WTC11 (cell line): ENCODE results near the gene CENPT. TPM values are rescaled to one million over a fixed set of nuclear protein-coding genes. Genes with fewer than 3 reads are reported as not detected.

Source experiments
- ATAC-seq: fragments of 200-7000 bp; cut with Tn5 transposase; 2 replicates; pipeline ENCODE4 v1.10.0; 2021; ENCODE audit warnings: mild to moderate bottlenecking, moderate library complexity
- CTCF ChIA-PET: fragments of 300-600 bp; sonication (Branson Sonifier 250); formaldehyde crosslinking; loops from one replicate; lab custom pipeline; 2021; ENCODE audit warnings: antibody characterized with exemption; lab: Charles Lee
- POLR2A ChIA-PET: fragments of 350-600 bp; sonication (Branson Sonifier 250); formaldehyde crosslinking; loops from one replicate; lab custom pipeline; 2021; ENCODE audit warnings: antibody characterized with exemption; lab: Charles Lee
- DNase-seq: peaks from one replicate; pipeline ENCODE4 v3.0.0; 2021; ENCODE audit warnings: low spot score
- H3K27ac Mint-ChIP-seq: 2 replicates; pipeline ENCODE4 v1.8.0; 2021; ENCODE audit warnings: mixed read lengths
- H3K27me3 Mint-ChIP-seq: 2 replicates; pipeline ENCODE4 v1.8.0; 2021; ENCODE audit warnings: low read depth, mild to moderate bottlenecking, moderate library complexity, mixed read lengths
- H3K36me3 Mint-ChIP-seq: 2 replicates; pipeline ENCODE4 v1.8.0; 2021; ENCODE audit warnings: mixed read lengths
- H3K4me1 Mint-ChIP-seq: 2 replicates; pipeline ENCODE4 v1.8.0; 2022; ENCODE audit warnings: mixed read lengths
- H3K4me3 Mint-ChIP-seq: 2 replicates; pipeline ENCODE4 v1.8.0; 2021; ENCODE audit warnings: mild to moderate bottlenecking, moderate library complexity, mixed read lengths
- H3K9me3 Mint-ChIP-seq: 2 replicates; pipeline ENCODE4 v1.8.0; 2021; ENCODE audit warnings: mixed read lengths
- ATF1 ChIP-seq: sonication (generic); formaldehyde crosslinking; IDR thresholded peaks from 2 replicates; pipeline ENCODE4 v1.8.1; 2023; ENCODE audit warnings: mild to moderate bottlenecking, moderate library complexity, missing genetic modification reagents
- CREM ChIP-seq: sonication (generic); formaldehyde crosslinking; IDR thresholded peaks from 2 replicates; pipeline ENCODE4 v1.8.1; 2022; ENCODE audit warnings: mild to moderate bottlenecking, missing genetic modification reagents, moderate library complexity
- FOXK1 ChIP-seq: sonication (generic); formaldehyde crosslinking; IDR thresholded peaks from 2 replicates; pipeline ENCODE4 v1.8.0; 2022; ENCODE audit warnings: mild to moderate bottlenecking, moderate library complexity, missing genetic modification reagents
- SOX15 ChIP-seq: fragments of 250-450 bp; sonication (Bioruptor Pico); IDR thresholded peaks from 2 replicates; pipeline ENCODE4 v1.9.0; 2021; ENCODE audit warnings: mild to moderate bottlenecking
- ZBTB21 ChIP-seq: sonication (generic); formaldehyde crosslinking; IDR thresholded peaks from 2 replicates; pipeline ENCODE4 v1.8.1; 2023; ENCODE audit warnings: mild to moderate bottlenecking, missing genetic modification reagents, borderline replicate concordance
- ZNF138 ChIP-seq: sonication (generic); formaldehyde crosslinking; conservative IDR thresholded peaks from 2 replicates; pipeline ENCODE4 v1.8.1; 2022; ENCODE audit warnings: mild to moderate bottlenecking, moderate library complexity, missing genetic modification reagents
- ZNF263 ChIP-seq: sonication (generic); formaldehyde crosslinking; IDR thresholded peaks from 2 replicates; pipeline ENCODE4 v1.8.1; 2022; ENCODE audit warnings: low read depth, mild to moderate bottlenecking, moderate library complexity, missing genetic modification reagents
- ZNF423 ChIP-seq: fragments of 250-450 bp; sonication (Bioruptor Pico); IDR thresholded peaks from 2 replicates; pipeline ENCODE4 v2.1.2; 2022; ENCODE audit warnings: mild to moderate bottlenecking, moderate library complexity
- total RNA-seq: library from RNA; stranded (reverse); gene quantifications from 3 replicates; pipeline ENCODE4 v1.2.3, GENCODE V29; 2021
- TF ChIP-seq, protein P1 (sequence below): sonication (generic); formaldehyde crosslinking; IDR thresholded peaks from 2 replicates; pipeline ENCODE4 v1.8.0; 2022; ENCODE audit warnings: mild to moderate bottlenecking, missing genetic modification reagents
- TF ChIP-seq, protein P2 (sequence below): sonication (generic); formaldehyde crosslinking; IDR thresholded peaks from 2 replicates; pipeline ENCODE4 v1.8.0; 2022; ENCODE audit warnings: mild to moderate bottlenecking, missing genetic modification reagents
- TF ChIP-seq, protein P3 (sequence below): fragments of 250-450 bp; sonication (Bioruptor Pico); IDR thresholded peaks from 2 replicates; pipeline ENCODE4 v1.9.0; 2021; ENCODE audit warnings: mild to moderate bottlenecking
- TF ChIP-seq, protein P4 (sequence below): sonication (generic); formaldehyde crosslinking; IDR thresholded peaks from 2 replicates; pipeline ENCODE4 v1.8.0; 2022; ENCODE audit warnings: mild to moderate bottlenecking, missing genetic modification reagents
- TF ChIP-seq, protein P5 (sequence below): sonication (generic); formaldehyde crosslinking; IDR thresholded peaks from 2 replicates; pipeline ENCODE4 v1.8.0; 2022; ENCODE audit warnings: mild to moderate bottlenecking, missing genetic modification reagents
- TF ChIP-seq, protein P6 (sequence below): sonication (generic); formaldehyde crosslinking; IDR thresholded peaks from 2 replicates; pipeline ENCODE4 v1.8.0; 2022; ENCODE audit warnings: missing genetic modification reagents
- TF ChIP-seq, protein P7 (sequence below): fragments of 250-450 bp; sonication (Bioruptor Pico); conservative IDR thresholded peaks from 2 replicates; pipeline ENCODE4 v1.9.0; 2021; ENCODE audit warnings: mild to moderate bottlenecking
- TF ChIP-seq, protein P8 (sequence below): sonication (generic); formaldehyde crosslinking; IDR thresholded peaks from 2 replicates; pipeline ENCODE4 v1.8.1; 2022; ENCODE audit warnings: mild to moderate bottlenecking, moderate library complexity, missing genetic modification reagents
- TF ChIP-seq, protein P9 (sequence below): fragments of 250-450 bp; sonication (Bioruptor Pico); IDR thresholded peaks from 2 replicates; pipeline ENCODE4 v1.9.0; 2021; ENCODE audit warnings: mild to moderate bottlenecking

Gene CENPT
- total RNA-seq, 1 experiment from 2014 or later = 58.3 TPM

DNA sequence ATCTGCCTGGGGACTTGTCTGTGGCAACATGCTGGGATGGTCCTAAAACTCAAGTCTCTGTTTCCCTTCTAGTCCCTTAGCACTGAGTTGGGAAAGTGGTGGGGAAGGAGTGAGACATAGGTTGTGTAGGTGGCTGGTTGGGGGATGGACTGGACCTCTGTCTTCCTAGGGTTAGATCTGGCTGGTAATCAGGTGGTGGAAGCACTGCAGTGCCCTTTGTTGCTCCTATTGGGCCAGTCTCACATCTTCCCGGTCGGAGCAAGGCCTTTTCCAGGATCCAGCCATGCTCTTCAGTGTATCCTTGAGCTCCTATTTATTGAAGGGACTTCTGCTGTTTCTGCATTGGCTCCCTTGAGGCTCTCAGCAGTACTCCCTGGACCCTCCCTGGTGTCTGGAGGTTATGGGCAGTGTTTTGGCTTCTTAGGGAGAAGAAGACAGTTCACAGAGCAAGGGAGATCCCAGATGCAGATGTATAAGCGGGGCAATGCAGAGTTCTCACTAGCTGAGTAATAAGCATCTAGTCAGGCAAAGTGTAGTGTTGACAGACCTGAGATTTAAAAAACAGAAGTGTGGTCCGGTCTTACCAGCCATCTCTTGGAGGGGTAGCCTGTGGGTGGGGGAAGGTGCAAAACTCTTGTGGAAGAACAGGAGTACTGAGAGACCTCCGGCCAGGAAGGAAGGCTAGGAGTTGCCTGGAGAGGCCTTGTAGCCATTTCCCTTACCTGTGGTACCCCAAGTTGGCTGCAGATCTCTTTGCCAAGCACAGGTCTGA lies 2.0 kb downstream of the CENPT start:
- no peaks in the 10 kb centered on the region for H3K9me3 Mint-ChIP-seq
- no peak for ATAC-seq
- H3K4me3 Mint-ChIP-seq = peak overlapping the region; percentile 88
- peak overlapping the region; percentile 100 for H3K27ac Mint-ChIP-seq
- ChIA-PET POLR2A (interaction anchor here (0.6 to 1.4 kb wide), 8 partner anchors 11 to 364 kb away, joined by 3 to 9 read pairs (median 4); partner anchors contain the start of genes ATP6V0D1, NRN1L, RANBP10 and TSNAXIP1), CTCF (interaction anchor here (1.0 to 4.4 kb wide), 13 partner anchors 9 to 182 kb away, joined by 3 to 58 read pairs (median 6); partner anchors contain the start of genes EDC4, NRN1L, RANBP10 and TSNAXIP1)
- H3K4me1 Mint-ChIP-seq = peaks cover 51% of the 10 kb centered on the region
- no peak for DNase-seq
- TF ChIP-seq ZNF263 (CRISPR knock-in tag) (no peak), ZNF423 (CRISPR knock-in tag) (no peak), ATF1 (CRISPR knock-in tag) (no peak), CREM (CRISPR knock-in tag) (no peak), SOX15 (CRISPR knock-in tag) (no peak), ZBTB21 (no peak), FOXK1 (CRISPR knock-in tag) (no peak), ZNF138 (CRISPR knock-in tag) (no peak)
- TF ChIP-seq, protein P1, sequence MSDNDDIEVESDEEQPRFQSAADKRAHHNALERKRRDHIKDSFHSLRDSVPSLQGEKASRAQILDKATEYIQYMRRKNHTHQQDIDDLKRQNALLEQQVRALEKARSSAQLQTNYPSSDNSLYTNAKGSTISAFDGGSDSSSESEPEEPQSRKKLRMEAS (CRISPR knock-in tag) = no peak
- TF ChIP-seq, protein P2, sequence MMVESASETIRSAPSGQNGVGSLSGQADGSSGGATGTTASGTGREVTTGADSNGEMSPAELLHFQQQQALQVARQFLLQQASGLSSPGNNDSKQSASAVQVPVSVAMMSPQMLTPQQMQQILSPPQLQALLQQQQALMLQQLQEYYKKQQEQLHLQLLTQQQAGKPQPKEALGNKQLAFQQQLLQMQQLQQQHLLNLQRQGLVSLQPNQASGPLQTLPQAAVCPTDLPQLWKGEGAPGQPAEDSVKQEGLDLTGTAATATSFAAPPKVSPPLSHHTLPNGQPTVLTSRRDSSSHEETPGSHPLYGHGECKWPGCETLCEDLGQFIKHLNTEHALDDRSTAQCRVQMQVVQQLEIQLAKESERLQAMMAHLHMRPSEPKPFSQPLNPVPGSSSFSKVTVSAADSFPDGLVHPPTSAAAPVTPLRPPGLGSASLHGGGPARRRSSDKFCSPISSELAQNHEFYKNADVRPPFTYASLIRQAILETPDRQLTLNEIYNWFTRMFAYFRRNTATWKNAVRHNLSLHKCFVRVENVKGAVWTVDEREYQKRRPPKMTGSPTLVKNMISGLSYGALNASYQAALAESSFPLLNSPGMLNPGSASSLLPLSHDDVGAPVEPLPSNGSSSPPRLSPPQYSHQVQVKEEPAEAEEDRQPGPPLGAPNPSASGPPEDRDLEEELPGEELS (CRISPR knock-in tag) = no peak
- TF ChIP-seq, protein P3, sequence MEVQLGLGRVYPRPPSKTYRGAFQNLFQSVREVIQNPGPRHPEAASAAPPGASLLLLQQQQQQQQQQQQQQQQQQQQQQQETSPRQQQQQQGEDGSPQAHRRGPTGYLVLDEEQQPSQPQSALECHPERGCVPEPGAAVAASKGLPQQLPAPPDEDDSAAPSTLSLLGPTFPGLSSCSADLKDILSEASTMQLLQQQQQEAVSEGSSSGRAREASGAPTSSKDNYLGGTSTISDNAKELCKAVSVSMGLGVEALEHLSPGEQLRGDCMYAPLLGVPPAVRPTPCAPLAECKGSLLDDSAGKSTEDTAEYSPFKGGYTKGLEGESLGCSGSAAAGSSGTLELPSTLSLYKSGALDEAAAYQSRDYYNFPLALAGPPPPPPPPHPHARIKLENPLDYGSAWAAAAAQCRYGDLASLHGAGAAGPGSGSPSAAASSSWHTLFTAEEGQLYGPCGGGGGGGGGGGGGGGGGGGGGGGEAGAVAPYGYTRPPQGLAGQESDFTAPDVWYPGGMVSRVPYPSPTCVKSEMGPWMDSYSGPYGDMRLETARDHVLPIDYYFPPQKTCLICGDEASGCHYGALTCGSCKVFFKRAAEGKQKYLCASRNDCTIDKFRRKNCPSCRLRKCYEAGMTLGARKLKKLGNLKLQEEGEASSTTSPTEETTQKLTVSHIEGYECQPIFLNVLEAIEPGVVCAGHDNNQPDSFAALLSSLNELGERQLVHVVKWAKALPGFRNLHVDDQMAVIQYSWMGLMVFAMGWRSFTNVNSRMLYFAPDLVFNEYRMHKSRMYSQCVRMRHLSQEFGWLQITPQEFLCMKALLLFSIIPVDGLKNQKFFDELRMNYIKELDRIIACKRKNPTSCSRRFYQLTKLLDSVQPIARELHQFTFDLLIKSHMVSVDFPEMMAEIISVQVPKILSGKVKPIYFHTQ (CRISPR knock-in tag) = no peak
- TF ChIP-seq, protein P4, sequence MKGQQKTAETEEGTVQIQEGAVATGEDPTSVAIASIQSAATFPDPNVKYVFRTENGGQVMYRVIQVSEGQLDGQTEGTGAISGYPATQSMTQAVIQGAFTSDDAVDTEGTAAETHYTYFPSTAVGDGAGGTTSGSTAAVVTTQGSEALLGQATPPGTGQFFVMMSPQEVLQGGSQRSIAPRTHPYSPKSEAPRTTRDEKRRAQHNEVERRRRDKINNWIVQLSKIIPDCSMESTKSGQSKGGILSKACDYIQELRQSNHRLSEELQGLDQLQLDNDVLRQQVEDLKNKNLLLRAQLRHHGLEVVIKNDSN (CRISPR knock-in tag) = no peak
- TF ChIP-seq, protein P5, sequence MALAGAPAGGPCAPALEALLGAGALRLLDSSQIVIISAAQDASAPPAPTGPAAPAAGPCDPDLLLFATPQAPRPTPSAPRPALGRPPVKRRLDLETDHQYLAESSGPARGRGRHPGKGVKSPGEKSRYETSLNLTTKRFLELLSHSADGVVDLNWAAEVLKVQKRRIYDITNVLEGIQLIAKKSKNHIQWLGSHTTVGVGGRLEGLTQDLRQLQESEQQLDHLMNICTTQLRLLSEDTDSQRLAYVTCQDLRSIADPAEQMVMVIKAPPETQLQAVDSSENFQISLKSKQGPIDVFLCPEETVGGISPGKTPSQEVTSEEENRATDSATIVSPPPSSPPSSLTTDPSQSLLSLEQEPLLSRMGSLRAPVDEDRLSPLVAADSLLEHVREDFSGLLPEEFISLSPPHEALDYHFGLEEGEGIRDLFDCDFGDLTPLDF (CRISPR knock-in tag) = no peak
- TF ChIP-seq, protein P6, sequence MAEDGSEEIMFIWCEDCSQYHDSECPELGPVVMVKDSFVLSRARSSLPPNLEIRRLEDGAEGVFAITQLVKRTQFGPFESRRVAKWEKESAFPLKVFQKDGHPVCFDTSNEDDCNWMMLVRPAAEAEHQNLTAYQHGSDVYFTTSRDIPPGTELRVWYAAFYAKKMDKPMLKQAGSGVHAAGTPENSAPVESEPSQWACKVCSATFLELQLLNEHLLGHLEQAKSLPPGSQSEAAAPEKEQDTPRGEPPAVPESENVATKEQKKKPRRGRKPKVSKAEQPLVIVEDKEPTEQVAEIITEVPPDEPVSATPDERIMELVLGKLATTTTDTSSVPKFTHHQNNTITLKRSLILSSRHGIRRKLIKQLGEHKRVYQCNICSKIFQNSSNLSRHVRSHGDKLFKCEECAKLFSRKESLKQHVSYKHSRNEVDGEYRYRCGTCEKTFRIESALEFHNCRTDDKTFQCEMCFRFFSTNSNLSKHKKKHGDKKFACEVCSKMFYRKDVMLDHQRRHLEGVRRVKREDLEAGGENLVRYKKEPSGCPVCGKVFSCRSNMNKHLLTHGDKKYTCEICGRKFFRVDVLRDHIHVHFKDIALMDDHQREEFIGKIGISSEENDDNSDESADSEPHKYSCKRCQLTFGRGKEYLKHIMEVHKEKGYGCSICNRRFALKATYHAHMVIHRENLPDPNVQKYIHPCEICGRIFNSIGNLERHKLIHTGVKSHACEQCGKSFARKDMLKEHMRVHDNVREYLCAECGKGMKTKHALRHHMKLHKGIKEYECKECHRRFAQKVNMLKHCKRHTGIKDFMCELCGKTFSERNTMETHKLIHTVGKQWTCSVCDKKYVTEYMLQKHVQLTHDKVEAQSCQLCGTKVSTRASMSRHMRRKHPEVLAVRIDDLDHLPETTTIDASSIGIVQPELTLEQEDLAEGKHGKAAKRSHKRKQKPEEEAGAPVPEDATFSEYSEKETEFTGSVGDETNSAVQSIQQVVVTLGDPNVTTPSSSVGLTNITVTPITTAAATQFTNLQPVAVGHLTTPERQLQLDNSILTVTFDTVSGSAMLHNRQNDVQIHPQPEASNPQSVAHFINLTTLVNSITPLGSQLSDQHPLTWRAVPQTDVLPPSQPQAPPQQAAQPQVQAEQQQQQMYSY (CRISPR knock-in tag) = no peak
- TF ChIP-seq, protein P7, sequence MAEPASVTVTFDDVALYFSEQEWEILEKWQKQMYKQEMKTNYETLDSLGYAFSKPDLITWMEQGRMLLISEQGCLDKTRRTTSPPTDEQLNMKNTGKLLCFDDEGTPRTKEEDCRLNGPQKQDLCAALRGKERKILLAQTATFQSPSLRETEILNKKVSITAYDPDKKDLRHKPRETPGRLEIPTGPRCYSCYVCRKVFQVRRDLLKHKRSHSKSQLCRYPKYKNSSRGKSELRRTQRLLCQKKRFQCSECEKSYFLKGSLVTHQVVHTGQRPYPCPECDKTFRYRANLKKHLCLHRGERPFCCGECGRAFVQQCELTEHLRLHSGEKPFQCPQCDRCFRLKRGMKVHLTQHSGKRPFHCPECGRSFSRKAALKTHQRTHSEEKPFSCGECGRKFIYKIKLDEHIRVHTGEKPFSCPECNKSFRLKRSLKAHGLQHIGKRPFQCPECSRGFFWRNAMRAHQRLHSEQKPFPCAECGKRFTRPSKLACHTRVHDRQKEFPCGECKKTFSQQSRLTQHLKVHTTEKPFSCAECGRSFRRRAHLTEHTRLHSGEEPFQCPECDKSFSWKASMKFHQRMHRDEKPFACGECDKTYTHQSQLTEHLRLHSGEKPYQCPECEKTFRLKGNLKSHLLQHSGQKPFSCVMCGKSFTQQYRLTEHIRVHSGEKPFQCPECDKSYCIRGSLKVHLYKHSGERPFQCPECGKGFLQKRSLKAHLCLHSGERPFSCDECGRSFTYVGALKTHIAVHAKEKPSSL (CRISPR knock-in tag) = no peak
- TF ChIP-seq, protein P8, sequence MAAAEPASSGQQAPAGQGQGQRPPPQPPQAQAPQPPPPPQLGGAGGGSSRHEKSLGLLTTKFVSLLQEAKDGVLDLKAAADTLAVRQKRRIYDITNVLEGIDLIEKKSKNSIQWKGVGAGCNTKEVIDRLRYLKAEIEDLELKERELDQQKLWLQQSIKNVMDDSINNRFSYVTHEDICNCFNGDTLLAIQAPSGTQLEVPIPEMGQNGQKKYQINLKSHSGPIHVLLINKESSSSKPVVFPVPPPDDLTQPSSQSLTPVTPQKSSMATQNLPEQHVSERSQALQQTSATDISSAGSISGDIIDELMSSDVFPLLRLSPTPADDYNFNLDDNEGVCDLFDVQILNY = no peak
- TF ChIP-seq, protein P9, sequence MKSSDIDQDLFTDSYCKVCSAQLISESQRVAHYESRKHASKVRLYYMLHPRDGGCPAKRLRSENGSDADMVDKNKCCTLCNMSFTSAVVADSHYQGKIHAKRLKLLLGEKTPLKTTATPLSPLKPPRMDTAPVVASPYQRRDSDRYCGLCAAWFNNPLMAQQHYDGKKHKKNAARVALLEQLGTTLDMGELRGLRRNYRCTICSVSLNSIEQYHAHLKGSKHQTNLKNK (CRISPR knock-in tag) = no peak
- no peaks in the 10 kb centered on the region for H3K27me3 Mint-ChIP-seq
- peaks cover 11% of the 10 kb centered on the region for H3K36me3 Mint-ChIP-seq
